ENCODE results near the gene KLHL40. TPM values are rescaled to one million over a fixed set of nuclear protein-coding genes. Genes with fewer than 3 reads are reported as not detected.
A peak's percentile ranks its signal among the peaks of the same experiment; 100 is the strongest.

The KLHL40 gene
- total and polyA plus RNA-seq, 11 donors = 0.19 to 6.8 (median 0.73) TPM; not detected in 1

GRCh38 chr3:42706721-42707619, 21.6 kb downstream of the KLHL40 start:
- Histone ChIP-seq H3K4me3 (no peak overlapping the region), H3K27me3 (no peaks in the 10 kb centered on the region), H3K4me1 (peaks cover 0 to 38% (median 1%) of the 10 kb centered on the region in 12 donors), H3K36me3 (no peaks in the 10 kb centered on the region), H3K27ac (peak overlapping the region in 2 of 12 donors; percentile 97), H3K9me3 (no peaks in the 10 kb centered on the region)
- no peak for TF ChIP-seq POLR2A (IDR thresholded peaks at IDR 0.05)
- TF ChIP-seq CTCF (IDR thresholded peaks at IDR 0.05) = no peak
- no peak for ATAC-seq
- 72 to 80% (median 76%) methylated on average over 7 of the region's 7 CpGs for WGBS, 4 donors
- intact Hi-C loops (cut with DNase I) = no loop called here
- DNase-seq = peak in 3 of 5 donors; percentile 2 to 15 (median 12)

GRCh38 chr3:42707620-42708355, 22.5 kb downstream of the KLHL40 start:
- ATAC-seq (no peak), DNase-seq (peak in 2 of 5 donors; percentile 2 to 11)
- WGBS, 4 donors = 73 to 90% (median 84%) methylated on average over 7 to 8 of the region's 8 CpGs
- Histone ChIP-seq H3K27ac (no peak overlapping the region), H3K9me3 (no peaks in the 10 kb centered on the region), H3K36me3 (no peaks in the 10 kb centered on the region), H3K27me3 (no peaks in the 10 kb centered on the region), H3K4me3 (no peak overlapping the region), H3K4me1 (peaks cover 0 to 38% (median 1%) of the 10 kb centered on the region in 12 donors)
- TF ChIP-seq POLR2A (IDR thresholded peaks at IDR 0.05) (no peak), CTCF (IDR thresholded peaks at IDR 0.05) (no peak)
- intact Hi-C loops (cut with DNase I) = no loop called here

- no peaks in the 10 kb centered on the region for H3K27me3 ChIP-seq
- no peak overlapping the region for H3K4me3 ChIP-seq
- H3K9me3 ChIP-seq = no peaks in the 10 kb centered on the region
- no peak overlapping the region for H3K27ac ChIP-seq
- intact Hi-C loops (cut with DNase I) = no loop called here
- H3K36me3 ChIP-seq = no peaks in the 10 kb centered on the region
- WGBS, 4 donors = 85 to 93% (median 91%) methylated on average over 5 to 10 of the region's 10 CpGs
- peak in 4 of 5 donors; percentile 4 to 20 (median 16) for DNase-seq
- ATAC-seq = no peak
- no peak for TF ChIP-seq CTCF (IDR thresholded peaks at IDR 0.05)
- TF ChIP-seq POLR2A (IDR thresholded peaks at IDR 0.05) = no peak
- H3K4me1 ChIP-seq = peaks cover 0 to 29% (median 1%) of the 10 kb centered on the region in 12 donors
Measured at GRCh38 chr3:42708611-42709151, 23.3 kb downstream of the KLHL40 start.

- ATAC-seq (no peak), DNase-seq (peak in 3 of 5 donors; percentile 2 to 25 (median 15))
- no peak for TF ChIP-seq POLR2A (IDR thresholded peaks at IDR 0.05)
- TF ChIP-seq CTCF (IDR thresholded peaks at IDR 0.05) = no peak
- intact Hi-C loops (cut with DNase I) = no loop called here
- Histone ChIP-seq H3K9me3 (no peaks in the 10 kb centered on the region), H3K4me3 (no peak overlapping the region), H3K27ac (no peak overlapping the region), H3K27me3 (no peaks in the 10 kb centered on the region), H3K4me1 (peaks cover 0 to 20% (median 0%) of the 10 kb centered on the region in 12 donors), H3K36me3 (no peaks in the 10 kb centered on the region)
- 91 to 95% (median 94%) methylated on average over 10 of the region's 10 CpGs for WGBS, 4 donors
Measured at GRCh38 chr3:42709621-42710020, 24.3 kb downstream of the KLHL40 start.

All from heart left ventricle (tissue), 16 donors.